HG03457 (cell line): ENCODE data around the gene HPN.
"Not testable (repeated sequence)": the region's sequence is repeated elsewhere in the genome, so short reads cannot be mapped to it uniquely, and the experiment has no call there.

ENCODE experiments used
- ATAC-seq: cut with Tn5 transposase; IDR thresholded peaks from one replicate; pipeline ENCODE4 v1.9.1; 2021; ENCODE audit warnings: moderate number of reproducible peaks; ENCODE audit not compliant: unreplicated experiment

The HPN gene

GRCh38 chr19:35041548-35042055, at the start of gene HPN:
Gene HPN (plus strand): TSS chr19:35041721. CDS start chr19:35042507, 786 bp downstream.
- ATAC-seq: no peak

DNA sequence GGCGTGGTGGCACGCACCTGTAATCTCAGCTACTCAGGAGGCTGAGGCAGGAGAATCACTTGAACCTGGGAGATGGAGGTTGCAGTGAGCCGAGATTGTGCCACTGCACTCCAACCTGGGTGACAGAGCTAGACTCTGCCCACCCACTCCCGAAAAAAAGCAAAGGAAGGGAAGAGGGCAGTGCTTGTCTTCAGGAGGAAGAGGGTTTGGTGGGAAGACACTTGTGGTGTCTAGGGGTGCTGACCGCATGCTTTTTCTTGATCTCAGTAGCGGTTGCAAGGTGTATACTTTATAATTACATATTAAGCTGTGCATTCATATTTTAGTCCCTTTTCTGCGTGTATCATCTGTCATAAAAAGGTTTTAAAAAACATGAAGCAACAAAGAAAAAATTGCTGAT, 48.9 kb upstream of the HPN start:
- not testable (repeated sequence) for ATAC-seq

- ATAC-seq: no peak
Observed at GRCh38 chr19:34994286-34994642, 47.3 kb upstream of the HPN start.

- ATAC-seq: no peak
Observed at GRCh38 chr19:34994643-34995541, 46.6 kb upstream of the HPN start.

- no peak for ATAC-seq
Observed at GRCh38 chr19:34995551-34995950, 46.0 kb upstream of the HPN start.

- ATAC-seq: no peak
Observed at GRCh38 chr19:34997071-34997617, 44.4 kb upstream of the HPN start.

DNA sequence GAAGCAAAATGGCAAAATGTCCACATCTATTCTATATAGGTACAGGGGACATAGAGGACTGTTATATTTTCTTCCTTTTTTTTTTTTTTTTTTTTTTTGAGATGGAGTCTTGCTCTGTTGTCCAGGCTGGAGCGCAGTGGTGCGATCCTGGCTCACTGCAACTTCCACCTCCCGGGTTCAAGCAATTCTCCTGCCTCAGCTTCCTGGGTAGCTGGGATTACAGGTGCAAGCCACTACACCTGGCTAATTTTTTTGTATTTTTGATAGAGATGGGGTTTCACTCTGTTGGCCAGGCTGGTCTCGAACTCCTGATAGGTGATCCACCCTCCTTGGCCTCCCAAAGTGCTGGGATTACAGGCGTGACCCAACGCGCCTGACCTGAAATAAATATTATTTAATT, 43.3 kb upstream of the HPN start:
- not testable (repeated sequence) for ATAC-seq

DNA sequence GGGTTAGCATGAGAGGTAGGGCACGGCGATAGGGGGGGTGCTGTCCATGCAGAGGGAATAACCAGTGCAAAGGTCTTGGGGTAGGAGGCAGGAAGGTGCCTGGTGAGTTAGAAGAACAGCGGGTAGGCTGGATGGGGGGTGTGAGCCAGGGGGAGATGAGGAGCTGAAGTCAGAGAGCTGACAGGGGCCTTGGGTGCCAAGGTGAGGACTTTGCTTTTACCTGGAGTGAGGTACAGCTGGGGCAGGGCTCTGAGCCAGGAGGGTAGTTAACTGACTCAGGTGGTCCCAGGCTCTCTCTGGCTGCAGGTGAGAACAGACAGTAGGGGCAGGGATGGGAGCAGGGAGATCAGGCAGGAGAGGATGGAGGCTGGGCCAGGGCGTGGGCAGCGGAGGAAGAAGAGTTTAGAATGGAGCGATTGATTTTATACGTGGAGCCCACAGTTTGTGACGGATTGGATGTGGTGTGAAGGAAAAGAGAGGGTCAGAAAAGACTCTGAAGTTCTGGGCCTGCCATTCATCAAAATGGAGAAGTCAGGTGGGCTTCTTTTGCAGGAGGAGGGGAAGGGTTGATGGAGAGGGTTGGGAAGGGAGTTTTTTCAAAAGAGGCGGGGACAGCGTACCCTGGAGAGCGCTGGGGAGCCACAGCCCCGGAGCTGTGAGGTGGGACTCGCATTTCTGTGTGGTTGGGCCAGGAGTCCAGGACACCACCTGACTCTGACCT, 42.6 kb upstream of the HPN start:
- ATAC-seq: no peak

DNA sequence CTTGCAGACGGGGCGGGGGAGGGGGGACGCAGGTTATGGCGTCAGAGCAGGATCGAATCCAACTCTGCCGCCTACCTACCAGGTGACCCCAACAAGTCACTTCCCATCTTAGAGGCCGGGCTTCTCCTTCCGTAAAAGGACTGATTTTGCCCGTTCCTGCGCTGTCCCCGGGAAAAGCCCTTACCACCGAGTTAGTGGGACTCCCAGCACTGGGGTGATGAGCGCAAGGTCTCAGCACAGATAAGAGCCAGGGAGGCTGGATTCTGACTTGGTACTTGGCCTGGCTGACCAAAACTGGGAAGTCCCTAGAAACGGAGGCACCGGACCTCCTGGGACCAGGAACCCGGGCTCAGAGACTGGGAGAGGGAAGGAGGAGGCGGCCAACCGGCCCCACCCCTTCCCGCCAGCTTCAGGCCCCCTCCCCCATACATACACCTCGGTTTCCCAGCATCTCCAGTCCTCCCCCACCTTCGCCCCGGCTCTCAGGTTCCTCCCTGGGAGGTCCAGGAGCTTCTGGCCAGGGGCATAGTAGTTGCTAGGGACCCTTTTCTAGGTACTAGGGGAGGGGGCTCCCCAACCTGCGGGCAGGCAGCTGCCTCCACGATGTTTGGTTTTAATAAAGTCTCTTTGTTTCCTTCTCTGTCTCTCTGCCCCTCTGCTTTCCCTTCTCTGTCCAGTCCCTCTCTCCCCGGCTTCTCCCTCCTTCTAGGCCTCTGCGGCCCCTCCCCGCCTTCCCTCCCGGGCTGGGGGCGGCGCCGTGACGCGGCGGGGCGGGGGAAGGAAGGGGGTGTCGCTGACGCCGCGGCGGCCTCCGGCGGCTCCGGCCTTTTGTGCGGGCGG, 41.8 kb upstream of the HPN start, which contains the start of gene GRAMD1A:
Gene GRAMD1A (plus strand): TSS at position 826 of the 840 bp plus-strand sequence. CDS start 156 bp downstream, outside the sequence.
- ATAC-seq: no peak

DNA sequence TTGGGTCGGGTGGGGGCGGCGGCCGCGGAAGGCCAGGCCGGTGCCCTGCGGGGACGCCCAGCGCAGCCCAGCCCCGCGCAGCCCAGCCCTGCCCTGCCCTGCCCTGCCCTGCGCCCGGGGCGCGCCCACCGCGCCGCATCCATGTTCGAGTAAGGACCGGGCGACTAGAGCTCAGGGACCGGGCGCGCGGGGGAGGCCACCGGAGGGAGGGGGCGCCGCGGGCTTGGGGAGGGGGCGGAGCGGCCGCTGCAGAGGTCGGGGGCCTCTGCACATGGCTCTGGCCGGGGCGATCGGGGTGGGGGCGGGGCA, 41.2 kb upstream of the HPN start:
- no peak for ATAC-seq

DNA sequence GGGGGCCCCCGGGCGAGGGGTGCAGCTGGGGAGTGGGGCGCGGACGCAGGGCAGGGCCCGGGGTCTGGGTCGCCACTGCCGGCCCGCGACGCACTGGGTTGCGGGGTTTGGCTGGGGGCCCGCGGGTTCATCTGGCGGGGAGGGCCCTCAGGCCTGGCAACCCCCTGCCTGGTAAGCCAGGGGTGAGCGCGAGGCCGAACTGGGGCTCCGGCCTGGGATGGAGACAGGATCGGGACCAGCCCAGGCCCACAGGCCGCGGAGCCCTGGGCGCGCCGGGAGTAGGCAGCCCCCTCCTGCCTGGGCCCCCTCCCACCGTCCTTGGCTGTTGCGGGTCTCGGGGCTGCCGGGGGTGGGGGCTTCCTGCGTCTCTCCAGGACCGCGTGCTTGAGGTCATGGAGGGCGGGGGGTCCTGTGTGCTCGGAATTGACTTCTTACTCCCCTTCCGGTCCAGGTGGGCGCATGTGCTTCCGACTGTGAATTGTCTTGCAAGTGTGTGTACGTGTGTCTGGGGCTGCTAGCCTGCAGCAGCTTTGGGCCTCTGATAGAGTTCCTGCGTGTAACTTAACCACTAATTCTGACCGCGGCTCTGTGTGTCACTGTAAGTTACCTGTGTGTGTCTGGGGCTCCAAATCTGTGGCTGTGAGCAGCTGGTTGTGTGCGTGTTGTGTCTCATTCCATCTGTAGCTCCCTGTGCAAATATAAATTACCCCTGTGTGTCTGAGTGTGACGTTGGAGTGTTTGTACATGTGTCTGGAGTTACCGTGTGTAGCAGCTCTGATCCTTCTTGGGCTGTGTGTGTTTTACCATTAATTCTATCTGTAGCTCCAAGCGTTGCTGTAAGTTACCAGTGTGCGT, 40.6 kb upstream of the HPN start:
- no peak for ATAC-seq

DNA sequence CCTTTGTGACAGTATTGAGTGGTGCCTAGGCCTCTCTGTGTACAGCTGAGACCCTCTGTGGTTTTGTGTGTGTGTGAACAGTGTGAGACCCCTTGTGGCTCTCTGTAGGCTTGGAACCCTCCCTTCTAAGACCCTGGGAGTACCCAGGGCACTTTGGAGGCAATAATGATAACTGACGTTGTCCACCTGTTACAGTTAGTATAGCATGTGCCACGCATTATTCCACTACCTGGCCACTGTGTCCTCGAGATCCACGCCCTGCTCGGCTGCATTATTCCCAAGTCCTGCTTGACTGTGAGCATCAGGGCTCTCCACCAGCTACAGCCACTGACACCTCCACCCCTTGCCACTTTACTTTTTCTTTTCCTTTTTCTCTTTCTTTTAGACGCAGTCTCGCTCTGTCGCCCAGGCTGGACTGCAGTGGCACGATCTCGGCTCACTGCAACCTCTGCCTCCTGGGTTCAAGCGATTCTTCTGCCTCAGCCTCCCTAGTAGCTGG, 39.4 kb upstream of the HPN start:
- ATAC-seq: no peak

- ATAC-seq: no peak
Observed at GRCh38 chr19:35004517-35005255, 36.8 kb upstream of the HPN start.

DNA sequence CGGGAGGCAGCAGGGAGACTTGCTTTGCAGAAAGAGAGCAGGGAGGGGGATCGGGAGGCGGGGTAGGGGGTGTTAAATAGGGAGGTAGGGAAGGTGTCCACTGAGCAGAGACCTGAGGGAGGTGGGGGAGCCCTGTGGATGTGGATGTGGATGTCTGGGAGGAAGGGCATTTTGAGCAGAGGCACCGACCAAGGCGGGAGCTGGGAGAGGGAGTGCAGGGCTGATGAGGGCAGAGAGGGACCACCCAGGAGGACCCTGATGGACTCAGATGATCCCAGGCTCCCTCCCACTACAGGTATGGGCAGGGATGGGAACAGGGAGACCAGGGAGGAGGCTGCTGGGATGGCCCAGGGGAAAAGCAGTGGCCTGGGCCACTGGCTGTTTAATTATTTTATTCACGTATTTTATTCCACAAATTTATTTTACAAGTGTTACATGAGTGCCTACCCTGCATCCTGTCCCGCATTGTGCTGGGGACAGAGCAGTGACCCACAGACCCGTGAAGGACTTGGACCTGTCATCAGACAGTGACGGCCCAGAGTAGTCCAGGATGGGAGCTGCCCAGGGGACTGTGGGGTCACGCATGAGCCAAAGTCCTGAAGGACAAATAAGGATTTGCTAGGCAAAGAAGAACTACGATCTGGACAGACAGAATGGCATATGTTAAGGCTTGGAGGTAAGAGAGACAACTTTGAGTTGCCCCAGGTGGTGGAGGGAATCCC, 36.1 kb upstream of the HPN start:
- ATAC-seq: no peak

DNA sequence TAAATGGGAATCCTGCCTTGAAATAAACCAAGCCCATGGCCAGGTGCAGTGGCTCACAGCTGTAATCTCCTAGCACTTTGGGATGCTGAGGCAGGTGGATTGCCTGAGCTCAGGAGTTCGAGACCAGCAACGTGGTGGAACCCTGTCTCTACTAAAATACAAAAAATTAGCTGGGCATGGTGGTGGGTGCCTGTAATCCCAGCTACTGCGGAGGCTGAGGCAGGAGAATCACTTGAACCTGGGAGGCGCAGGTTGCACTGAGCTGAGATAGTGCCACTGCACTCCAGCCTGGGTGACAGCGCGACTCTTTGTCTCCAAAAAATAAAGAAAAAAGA, 35.5 kb upstream of the HPN start:
- not testable (repeated sequence) for ATAC-seq

- no peak for ATAC-seq
Observed at GRCh38 chr19:35006342-35006998, 35.1 kb upstream of the HPN start.

GRCh38 chr19:35006999-35007365, 34.5 kb upstream of the HPN start:
- ATAC-seq: no peak

DNA sequence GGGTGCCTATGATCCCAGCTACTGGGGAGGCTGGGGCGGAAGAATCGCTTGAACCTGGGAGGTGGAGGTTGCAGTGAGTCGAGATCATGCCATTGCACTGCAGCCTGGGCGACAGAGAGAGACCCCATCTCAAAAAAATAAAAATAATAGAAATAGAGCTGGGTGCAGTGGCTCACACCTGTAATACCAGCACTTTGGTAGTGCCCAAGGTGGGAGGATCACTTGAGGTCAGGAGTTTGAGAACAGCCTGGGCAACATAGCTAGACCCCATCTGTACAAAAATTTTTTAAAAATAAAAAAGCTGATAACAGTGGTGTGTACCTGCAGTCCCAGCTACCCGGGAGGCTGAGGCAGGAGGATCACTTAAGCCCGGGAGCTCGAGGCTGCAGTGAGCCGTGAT, 34.1 kb upstream of the HPN start:
- ATAC-seq: not testable (repeated sequence)
